ENCODE data around the gene HBB.

Gene HBB

GRCh38 chr11:5192738-5193137 lies 34.1 kb downstream of the HBB start:
- Histone ChIP-seq H3K4me3 (ENCODE audit: low read depth, low read length) (no peak overlapping the region), H3K27ac (ENCODE audit: extremely low read depth, low read depth, low read length) (no peak overlapping the region), H3K9me3 (ENCODE audit: control insufficient read depth, insufficient read depth, low read depth, low read length) (no peaks in the 10 kb centered on the region), H3K4me1 (ENCODE audit: control insufficient read depth, insufficient read depth, low read length) (no peaks in the 10 kb centered on the region), H3K36me3 (ENCODE audit: control insufficient read depth in 2 of 2, insufficient read depth in 1 of 2, low read length in 2 of 2) (no peaks in the 10 kb centered on the region)
- no peak for TF ChIP-seq ZFP41 (tag by site-specific recombination; IDR thresholded peaks at IDR 0.05; ENCODE audit: borderline replicate concordance)
- TF ChIP-seq ZNF280D (tag by site-specific recombination; IDR thresholded peaks at IDR 0.05) = no peak
- no peak for TF ChIP-seq KLF16 (tag by site-specific recombination; IDR thresholded peaks at IDR 0.05)
- TF ChIP-seq OSR2 (tag by site-specific recombination; IDR thresholded peaks at IDR 0.05) = no peak
- TF ChIP-seq ZNF514 (tag by site-specific recombination; IDR thresholded peaks at IDR 0.05) = no peak
- TF ChIP-seq ZSCAN5A (tag by site-specific recombination; IDR thresholded peaks at IDR 0.05) = no peak
- TF ChIP-seq FEZF1 (tag by site-specific recombination; IDR thresholded peaks at IDR 0.05) = no peak
- TF ChIP-seq ZNF155 (tag by site-specific recombination; IDR thresholded peaks at IDR 0.05) = no peak
- no peak for TF ChIP-seq ZNF341 (tag by site-specific recombination; IDR thresholded peaks at IDR 0.05; ENCODE audit: low read depth)
- TF ChIP-seq ZNF707 (tag by site-specific recombination; IDR thresholded peaks at IDR 0.05) = no peak
- ChIA-PET CTCF (no interaction called here), POLR2A (no interaction called here)

- H3K27ac ChIP-seq (ENCODE audit: extremely low read depth, low read depth, low read length) = no peak overlapping the region
- H3K36me3 ChIP-seq (ENCODE audit: control insufficient read depth in 2 of 2, insufficient read depth in 1 of 2, low read length in 2 of 2) = no peaks in the 10 kb centered on the region
- CTCF ChIA-PET = interaction anchor here (0.6 kb wide), 1 partner anchor 184 kb away, joined by 3 read pairs; no protein-coding TSS in a partner anchor
- POLR2A ChIA-PET = no interaction called here
- no peaks in the 10 kb centered on the region for H3K9me3 ChIP-seq (ENCODE audit: control insufficient read depth, insufficient read depth, low read depth, low read length)
- H3K4me3 ChIP-seq (ENCODE audit: low read depth, low read length) = no peak overlapping the region
- no peaks in the 10 kb centered on the region for H3K4me1 ChIP-seq (ENCODE audit: control insufficient read depth, insufficient read depth, low read length)
- TF ChIP-seq ZNF274 (IDR thresholded peaks at IDR 0.05; ENCODE audit: low read length) (no peak), ZNF274 (tag by site-specific recombination; IDR thresholded peaks at IDR 0.05; ENCODE audit: borderline replicate concordance) (no peak), ZNF777 (tag by site-specific recombination; IDR thresholded peaks at IDR 0.05; ENCODE audit: borderline replicate concordance) (no peak), ZNF558 (tag by site-specific recombination; IDR thresholded peaks at IDR 0.05) (no peak), ZNF426 (tag by site-specific recombination; IDR thresholded peaks at IDR 0.05) (no peak), GLIS2 (tag by site-specific recombination; IDR thresholded peaks at IDR 0.05) (no peak), ZSCAN30 (tag by site-specific recombination; IDR thresholded peaks at IDR 0.05) (no peak), ZNF629 (tag by site-specific recombination; IDR thresholded peaks at IDR 0.05) (no peak), ZNF624 (tag by site-specific recombination; IDR thresholded peaks at IDR 0.05) (no peak), ZNF571 (tag by site-specific recombination; IDR thresholded peaks at IDR 0.05) (no peak), ZNF510 (tag by site-specific recombination; IDR thresholded peaks at IDR 0.05; ENCODE audit: insufficient replicate concordance) (no peak), ZNF626 (tag by site-specific recombination; IDR thresholded peaks at IDR 0.05) (no peak), HOXA7 (CRISPR knock-in tag; IDR thresholded peaks at IDR 0.05; ENCODE audit: borderline replicate concordance) (no peak)
Measured at GRCh38 chr11:5188201-5188600, 38.7 kb downstream of the HBB start.
